ENCODE results near the gene RASSF3.
"Not testable (repeated sequence)": the region's sequence is repeated elsewhere in the genome, so short reads cannot be mapped to it uniquely, and the experiment has no call there.

The RASSF3 gene

DNA sequence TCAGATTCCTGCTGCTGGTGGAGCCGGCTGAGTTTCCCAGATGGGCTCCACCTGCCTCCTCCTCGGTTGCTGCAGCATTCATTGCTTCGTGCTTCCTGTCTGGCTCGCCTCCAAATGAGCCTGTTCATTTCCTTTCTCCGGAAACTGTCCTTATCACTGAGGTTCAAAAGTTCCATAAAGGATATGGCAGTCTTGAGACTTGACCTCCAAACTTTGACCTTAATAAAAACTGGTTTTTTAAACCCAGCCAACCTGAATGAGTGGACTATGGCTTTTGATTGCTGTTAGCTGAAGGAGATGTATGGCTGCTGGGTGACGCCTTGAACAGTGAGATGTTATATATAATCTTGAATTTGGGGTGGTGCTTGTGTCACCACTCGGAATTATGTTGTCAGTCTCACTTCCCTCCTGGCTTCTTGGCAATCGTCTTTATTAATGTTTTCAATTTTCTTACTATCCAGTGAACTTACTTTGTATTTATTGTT lies 62.7 kb downstream of the RASSF3 start:
- no peak for DNase-seq

DNA sequence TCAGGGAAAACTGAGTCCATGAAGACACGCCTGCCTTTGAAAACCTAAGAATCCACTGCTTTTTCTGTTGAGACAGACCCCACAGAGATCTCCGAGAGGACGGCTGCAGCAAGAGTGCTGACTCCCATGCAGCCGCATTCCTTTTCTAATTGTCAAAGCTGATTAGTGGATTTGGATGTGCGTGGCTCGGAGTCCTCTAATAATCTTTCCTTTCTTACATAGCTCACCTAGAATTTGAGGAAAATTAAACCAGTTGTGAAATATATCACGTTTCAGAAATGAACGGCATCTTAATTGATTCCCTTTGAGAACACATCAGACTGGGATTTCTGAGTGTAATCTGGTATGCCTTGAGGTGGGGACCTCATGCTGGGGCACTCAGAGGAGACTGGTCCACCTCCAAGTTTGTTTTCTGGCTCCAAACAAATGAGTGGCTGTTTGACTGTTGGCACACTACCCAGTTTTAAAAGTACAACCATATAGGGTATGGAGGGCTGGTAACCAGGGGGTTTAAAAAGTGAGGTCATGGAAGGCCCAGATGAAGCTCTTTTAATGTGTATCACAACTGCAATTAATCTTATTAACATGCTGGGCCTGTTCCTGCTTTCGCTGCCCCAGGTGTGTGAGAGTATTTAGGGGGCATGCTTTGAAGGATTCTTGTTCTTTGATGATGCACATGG lies 63.3 kb downstream of the RASSF3 start:
- no peak for DNase-seq

DNA sequence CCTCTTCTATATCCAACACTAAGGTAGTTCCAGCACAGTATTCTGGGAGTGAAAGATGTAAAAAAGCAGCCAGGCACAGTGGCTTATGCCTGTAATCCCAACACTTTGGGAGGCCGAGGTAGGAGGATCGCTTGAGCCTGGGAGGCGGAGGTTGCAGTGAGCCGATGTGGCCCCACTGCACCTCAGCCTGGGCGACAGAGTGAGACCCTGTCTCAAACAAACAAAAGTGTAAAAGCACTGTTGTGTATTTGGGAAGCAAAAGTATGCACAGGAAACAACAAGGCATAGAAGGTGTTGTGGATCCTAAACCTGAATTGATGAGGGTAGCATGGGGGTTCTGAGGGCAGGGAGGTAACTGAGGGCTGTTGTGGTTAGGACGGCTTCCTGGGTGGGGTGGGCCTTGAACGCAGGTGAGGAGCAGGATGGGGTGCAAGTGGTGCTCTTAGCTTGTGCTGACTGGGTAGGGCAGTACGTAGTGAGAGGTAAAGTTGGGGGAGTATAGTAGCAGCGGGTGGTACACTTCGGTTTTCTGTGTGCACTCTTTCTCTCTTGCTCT lies 64.2 kb downstream of the RASSF3 start:
- peak; percentile 32 for DNase-seq

DNA sequence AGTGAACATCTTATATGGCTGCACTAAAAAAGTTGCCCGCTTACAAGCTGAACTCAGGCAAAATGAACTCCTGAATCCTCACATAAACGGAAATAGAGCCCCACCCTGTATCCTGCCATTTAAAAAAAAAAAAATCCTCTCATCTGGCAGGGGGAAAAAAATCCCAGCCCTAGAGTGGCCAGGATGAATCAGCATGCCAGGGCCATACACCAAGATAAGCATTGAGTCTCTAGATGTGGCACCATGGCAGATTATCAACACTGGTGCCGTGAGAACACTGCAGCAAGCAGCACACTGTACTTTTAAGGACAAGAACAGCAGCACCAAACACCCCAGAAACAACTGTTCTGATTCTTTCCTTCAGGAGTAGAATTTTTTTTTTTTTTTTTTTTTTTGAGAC lies 65.5 kb downstream of the RASSF3 start:
- DNase-seq: no peak

DNA sequence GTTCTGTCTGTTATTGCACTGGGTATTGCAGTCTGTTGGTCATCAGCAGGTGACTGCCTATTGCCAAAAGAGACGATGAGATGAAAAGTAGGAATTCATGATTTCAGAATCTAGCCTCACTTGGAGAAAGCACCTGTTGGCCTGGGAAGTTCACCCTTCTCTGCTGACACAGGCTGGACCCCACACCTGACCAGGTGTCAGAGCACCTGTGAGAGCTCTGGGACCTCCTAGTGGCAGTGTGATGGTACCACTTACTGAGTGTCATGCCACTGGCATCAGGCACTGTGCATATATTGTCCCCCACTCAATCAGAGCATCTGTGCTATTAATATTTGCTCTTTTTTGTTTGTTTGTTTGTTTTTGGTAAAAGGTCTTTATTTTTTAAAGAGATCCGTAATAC lies 68.0 kb downstream of the RASSF3 start:
- no peak for DNase-seq

DNA sequence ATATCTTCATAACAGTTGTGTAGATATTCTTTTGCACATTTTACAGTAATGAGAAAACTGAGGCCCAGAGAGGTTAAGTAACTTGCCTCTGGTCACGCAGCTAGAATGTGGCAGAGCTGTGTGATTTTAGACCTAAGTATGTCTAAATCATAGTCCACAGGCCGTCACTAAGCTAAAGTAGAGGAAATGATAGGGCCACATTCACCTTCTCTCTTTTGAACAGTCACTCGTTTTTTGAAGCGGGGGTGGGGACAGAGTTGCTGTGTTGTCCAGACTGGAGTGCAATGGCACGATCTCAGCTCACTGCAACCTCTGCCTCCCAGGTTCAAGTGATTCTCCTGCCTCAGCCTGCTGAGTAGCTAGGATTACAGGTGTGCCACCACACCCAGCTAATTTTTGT lies 68.5 kb downstream of the RASSF3 start:
- no peak for DNase-seq

DNA sequence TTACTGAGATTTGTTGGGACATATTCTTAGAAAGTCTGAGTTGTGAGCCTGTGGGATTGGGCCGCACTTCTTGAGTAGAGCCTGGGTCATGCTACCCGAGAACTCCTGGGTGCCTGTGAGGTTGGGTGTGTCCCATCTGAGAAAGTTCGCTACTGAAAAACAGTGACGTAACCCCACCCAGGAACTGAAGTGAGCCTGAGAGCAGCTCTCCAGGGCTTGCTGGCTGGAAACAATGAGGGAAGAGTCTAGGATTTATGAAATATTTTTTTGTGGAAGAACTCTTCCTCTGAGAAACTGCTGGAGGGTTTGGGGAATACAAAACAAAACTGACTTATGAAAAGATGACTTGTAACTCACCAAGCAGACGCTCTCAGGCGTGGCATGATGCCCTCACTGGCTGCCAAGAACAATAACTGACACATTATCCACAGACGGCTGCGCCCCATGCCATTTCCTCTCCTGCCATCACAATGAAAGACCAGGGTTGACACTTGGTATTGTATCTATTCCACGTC lies 69.2 kb downstream of the RASSF3 start:
- peak; percentile 76 for DNase-seq

DNA sequence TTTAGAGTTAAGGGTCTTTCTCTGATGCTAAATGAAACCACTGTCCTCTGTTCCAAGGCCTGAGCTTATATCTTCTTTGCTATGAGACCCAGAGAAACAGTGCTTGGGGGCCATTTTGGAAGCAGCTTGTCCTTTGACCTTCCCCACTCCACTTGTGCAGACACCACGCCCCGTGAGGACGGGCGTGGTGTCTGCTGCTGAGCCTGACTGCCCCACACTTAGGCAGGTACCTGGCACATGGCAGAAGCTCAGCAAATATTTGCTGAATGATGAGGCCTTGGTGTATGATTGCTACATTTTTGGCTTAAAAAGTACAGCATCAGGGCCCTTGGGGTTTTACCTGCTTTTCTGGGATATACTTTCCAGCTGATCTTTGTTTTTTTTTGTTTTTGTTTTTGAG lies 69.9 kb downstream of the RASSF3 start:
- DNase-seq: no peak

DNA sequence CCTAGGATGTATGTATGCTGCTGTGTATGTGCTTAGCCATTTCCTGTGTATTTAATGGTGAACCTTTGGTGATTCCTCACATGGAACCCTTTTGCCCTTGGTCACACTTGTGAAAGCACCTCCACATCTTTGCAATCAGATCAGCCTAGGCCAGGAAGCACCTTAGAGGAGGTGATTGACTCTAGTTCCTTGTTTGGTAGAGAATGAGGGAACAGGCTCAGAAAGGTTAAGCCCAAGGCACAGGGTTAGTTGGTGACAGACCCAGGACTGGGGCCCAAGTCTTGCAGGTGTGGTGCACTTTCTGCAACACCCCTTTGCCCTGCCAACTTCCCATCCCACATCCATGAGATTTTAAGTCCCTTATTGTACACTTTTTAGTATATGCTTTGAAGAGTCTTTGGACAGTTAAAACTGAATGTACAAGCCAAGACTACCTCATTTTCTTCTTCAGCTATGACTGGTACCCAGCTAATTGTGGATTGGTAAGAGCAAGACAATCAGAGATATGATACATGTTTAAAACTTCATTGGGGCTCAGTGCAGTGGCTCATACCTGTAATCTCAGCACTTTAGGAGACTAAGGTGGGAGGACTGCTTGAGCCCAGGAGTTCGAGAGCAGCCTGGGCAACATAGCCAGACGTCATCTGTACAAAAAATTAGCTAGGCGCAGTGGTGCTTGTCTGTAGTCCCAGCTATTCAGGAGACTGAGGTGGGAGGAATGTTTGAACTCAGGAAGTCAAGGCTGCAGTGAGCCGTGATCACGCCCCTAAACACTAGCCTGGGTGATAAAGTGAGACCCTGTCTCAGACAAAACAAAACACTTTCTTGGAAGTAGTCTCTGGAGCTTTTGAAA lies 71.1 kb downstream of the RASSF3 start:
- DNase-seq: peak; percentile 70

DNA sequence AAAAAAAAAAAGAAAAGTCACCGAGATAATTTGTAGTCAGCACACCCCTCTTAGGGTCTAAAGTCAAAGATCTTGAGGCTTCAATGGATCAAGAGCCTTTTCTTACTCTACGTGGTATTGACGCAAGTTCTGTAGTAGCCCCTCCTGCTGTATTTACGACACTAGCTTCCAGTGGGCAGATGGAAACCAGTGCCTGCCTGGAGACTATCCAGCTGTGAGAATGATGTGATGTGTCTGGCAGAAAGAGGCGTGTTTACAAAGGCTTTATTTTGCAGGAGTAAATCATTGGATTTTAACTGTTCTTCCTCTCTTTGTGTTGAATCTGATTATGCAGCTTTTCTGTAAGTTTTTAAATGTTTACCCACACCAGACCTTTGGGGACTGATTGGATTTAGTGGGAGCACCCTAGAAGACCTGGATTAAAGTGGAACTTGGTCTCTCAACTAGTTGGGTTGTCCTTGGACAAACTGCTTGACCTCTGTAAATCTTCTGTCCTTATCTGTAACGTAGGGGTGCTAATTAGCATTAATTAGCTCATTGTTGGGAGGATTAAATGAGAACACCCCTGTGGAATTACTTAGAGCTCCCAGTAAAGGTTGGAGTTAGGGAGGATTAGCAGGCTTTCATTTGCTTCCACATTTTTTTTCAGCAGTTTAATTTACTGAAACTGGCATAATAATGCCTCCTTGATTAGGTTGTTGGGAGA lies 72.4 kb downstream of the RASSF3 start:
- no peak for DNase-seq

DNA sequence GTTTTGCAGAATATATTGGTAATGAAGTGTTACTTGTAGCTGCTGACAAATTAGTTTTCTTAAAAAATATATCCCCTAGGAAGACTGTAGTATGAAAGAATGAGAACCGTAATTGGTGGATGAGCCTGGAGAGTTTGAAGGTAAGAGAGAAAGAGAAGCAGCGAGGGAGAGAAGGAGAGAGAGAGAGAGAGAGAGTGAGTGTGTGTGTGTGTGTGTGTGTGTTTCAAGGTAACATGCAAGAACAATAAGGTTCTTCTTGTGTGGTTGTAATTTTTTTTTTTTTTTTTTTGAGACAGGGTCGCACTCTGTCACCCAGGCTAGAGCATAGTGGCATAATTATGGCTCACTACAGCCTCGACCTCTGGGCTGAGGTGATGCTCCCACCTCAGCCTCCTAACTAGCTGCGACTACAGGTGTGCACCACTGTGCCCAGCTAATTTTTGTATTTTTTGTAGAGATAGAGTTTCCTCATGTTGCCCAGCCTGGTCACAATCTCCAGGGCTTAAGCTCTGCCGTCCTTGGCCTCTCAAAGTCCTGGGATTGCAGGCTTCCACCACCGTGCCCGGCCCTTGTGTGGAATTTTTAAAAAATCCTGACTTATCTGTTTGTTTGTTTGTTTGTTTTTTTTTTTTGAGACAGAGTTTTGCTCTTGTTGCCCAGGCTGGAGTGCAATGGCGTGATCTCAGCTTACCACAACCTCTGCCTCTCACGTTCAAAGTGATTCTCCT lies 73.7 kb downstream of the RASSF3 start:
- DNase-seq: no peak

DNA sequence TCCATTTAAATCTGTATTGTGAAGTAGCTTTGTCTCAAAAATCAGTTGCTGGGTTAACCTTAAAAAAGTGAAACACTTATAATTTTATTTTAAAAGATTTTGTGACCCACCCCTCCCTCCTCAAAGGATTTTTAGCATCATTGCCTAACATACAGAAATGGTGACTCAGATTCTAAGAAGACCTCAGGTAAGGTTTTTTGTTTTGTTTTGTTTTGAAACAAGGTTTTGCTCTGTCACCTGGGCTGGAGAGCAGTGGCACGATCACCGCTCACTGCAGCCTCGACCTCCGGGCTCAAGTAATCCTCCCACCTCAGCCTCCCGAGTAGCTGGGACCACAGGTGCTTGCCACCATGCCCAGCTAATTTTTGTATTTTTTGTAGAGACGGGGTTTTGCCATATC lies 74.8 kb downstream of the RASSF3 start:
- no peak for DNase-seq

DNA sequence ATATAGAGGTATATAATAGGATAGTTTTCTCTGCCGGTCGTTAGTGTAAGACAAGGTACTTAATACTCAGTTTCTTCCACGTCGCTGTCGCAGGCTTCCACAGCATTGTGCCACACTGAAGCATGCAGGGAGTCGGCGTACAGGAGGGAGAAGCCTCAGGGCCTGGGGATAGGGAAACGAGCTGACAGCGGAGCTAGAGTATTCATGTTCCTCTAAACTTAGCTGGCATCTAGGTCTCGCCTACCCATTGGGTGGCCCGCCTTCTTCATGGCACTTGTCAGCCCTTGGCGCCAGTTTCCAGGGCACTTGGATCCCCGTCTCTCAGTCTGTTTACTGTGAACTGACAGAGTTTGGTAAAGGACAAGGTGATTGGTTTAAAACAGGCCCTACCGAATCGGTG lies 75.3 kb downstream of the RASSF3 start:
- DNase-seq: no peak

DNA sequence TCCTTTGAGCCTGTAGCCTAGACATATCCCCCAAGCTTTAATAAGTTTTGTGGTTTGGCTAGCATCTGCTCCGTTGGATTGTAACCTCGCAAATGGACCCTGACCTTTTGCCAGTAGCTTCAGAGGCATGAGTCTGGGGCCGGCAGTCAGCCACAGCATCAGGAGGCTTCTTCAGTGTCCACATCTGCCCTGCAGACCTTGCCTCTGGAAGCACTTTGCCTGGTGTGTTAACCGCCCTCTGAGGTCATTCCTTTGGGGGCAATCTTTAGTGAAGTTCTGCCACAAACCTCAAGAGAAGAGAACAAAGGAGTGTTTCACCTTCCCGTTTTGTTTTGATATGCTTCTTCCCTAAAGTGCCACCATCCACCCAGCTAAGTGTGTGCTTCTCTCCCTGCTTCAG lies 77.5 kb downstream of the RASSF3 start:
- no peak for DNase-seq

DNA sequence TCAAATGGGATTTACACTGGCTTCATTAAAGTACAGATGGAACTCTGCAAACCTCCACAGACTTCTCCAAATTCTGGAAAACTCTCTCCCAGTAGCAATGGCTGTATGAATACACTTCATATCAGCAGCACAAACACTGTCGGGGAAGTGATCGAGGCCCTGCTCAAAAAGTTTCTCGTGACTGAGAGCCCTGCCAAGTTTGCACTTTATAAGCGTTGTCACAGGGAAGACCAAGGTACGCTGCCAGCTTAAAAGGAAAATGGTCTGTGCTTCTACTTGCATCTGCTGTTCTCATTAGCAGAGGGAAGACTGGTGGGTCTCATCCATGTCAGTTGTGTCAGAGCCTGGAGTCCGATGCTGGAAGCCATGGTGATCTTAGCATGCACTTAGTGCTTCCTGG lies 77.9 kb downstream of the RASSF3 start:
- DNase-seq: no peak

DNA sequence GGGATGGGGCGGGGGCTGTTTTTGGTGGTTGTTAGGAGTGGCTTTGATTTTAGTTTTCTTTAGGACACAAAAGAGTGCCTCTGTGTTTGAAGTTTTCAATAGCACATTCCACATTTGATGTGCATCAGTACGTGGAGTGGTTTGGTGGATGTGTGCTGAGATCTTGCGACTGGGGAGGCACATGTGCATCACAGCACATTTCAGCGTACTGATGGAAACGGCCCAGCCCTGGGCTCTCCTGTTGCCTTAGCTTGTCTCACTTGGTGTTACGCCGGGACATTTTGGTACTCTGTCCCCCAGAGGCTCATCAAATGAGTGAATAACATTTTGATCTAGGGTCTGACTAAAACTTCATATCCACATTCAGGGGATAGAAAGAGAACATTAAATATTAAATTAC lies 78.4 kb downstream of the RASSF3 start:
- DNase-seq: no peak

DNA sequence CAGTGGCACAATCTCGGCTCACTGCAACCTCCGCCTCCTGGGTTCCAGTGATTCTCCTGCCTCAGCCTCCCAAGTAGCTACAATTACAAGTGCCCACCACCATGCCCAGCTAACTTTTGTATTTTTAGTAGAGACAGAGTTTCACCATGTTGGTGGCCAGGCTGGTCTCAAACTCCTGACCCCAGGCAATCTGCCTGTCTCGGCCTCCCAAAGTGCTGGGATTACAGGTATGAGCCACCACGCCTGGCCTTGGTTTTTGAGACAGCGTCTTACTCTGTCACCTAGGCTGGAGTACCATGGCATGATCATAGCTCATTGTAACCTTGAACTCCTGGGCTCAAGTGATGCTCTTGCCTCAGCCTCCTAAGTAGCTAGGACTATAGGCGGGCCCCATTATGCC lies 79.9 kb downstream of the RASSF3 start:
- DNase-seq: not testable (repeated sequence)

DNA sequence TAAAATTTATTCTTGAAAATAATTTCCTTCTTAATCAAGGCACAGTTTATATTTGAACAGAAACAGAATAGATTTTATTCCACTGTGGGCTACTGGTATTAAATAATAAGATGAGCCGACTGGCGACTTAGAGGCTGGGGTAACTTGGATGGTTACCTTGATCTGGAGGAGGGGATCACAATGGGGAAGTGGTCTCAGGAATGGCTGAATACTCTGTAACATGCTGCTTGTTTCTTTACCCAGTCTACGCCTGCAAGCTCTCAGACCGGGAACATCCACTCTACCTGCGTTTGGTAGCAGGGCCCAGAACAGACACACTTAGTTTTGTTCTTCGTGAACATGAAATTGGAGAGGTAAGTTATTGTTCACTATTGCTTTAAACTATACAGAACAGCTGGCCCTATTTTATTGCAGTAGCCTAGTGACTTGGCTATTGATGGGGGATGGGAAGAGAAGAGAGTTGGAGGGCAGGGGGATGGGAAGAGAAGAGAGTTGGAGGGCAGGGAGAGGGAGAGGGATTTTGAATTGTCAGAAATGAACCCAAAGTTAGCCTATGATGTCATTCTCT lies 81.0 kb downstream of the RASSF3 start:
- DNase-seq: no peak

DNA sequence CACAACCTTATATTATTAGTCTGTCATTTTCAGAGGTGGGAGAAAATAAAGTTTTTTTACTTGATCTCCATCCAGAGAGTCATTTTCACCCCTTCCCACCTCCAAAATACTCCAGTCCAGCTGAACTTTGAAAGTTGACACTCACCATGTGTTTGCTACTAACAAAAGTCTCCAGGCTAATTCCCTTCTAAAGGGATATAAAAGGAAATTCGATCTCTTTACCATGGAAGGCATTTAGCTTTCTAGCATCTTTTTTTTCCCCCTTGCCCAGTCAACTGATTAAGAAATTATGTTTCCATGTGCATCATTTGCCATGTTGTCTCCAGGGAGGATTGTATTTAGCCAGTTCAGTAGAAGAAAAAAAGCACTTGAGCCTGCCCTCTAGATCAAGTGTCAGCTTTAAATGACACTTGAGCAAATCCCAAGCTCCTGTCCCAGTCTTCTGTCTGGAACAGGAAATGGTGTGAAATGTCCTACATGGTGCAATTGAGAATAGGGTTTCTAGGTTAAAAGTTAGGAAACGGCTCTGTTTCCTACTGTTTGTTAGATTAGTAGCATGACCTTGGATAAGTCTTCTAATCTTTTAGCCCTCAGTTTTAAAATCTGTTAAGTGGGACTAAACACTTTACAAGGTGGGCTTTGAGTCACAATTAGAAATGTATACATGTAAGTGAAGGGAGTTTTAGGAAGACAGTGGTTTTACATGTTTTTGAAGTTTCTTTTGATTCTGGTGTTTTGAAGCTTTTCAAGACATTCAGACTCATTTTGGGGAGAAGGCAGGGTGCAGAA lies 81.7 kb downstream of the RASSF3 start:
- DNase-seq: no peak

DNA sequence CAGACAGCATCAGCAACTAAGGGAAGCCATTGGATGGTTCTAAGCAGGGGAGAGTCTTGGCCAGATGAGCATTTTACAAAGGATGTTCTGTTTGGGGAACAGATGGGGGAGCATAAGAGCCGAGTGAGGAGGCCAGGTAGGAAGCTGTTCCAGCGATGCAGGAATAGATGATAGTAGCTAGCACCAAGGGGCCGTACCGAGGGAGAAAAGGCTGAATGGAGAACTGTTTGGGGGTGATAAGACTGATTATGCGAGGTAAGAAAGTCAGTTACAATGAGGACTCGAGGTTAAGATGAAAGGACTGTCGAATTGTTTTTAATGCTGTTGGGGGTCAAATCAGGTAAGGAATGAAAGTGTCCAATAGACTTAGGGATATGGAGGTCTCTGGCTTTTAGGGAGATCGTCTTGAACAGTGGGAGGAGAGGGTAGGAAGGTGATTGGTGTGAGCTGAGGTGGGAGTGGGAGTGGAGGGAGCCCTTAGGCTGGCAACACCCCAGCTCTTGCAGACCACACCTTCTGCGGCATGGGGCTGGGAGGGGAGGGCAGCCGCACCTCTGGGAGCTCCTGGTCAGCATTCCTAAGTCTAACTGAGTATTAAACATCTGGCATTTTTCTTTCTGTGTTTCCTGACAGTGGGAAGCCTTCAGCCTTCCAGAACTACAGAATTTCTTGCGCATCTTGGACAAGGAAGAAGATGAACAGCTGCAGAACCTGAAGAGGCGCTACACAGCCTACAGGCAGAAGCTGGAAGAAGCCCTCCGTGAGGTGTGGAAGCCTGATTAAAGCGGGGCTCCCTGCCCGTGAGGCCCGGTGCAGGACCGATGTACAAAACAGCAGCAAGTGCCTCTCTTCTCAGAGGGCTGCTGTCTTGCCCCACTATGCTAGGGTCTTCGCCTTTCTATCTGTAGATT lies 84.1 kb downstream of the RASSF3 start:
- no peak for DNase-seq

Data from activated CD4-positive, alpha-beta T cell treated with anti-CD3 and anti-CD28 coated beads, Interleukin-2, amount 50 U/mL, for 16 hours (primary cell).